DOHH2 (cell line): ENCODE measurements around the gene SERAC1.

Experiments
- CTCF ChIP-seq: fragments of 200-600 bp; sonication (generic); IDR thresholded peaks from one replicate; pipeline ENCODE4 v1.5.1; 2014; ENCODE audit warnings: antibody characterized with exemption, mild to moderate bottlenecking, low read depth, low read length; ENCODE audit not compliant: poor library complexity, severe bottlenecking
- EZH2phosphoT487 ChIP-seq: fragments of 200-600 bp; sonication (generic); IDR thresholded peaks from 2 replicates; pipeline ENCODE4 v1.6.1; 2017; ENCODE audit warnings: borderline replicate concordance, mild to moderate bottlenecking, antibody characterized with exemption, low read length, moderate library complexity, mixed read lengths

GRCh38 chr6:158142789-158143188 is 25.3 kb downstream of the SERAC1 start:
- TF ChIP-seq CTCF: no peak
- TF ChIP-seq EZH2phosphoT487: no peak
